Stimulated activated effector memory CD8-positive, alpha-beta T cell treated with anti-CD3 and anti-CD28 coated beads, Interleukin-12 subunit alpha, Interleukin-12 subunit beta, amount 100 ng/mL, for 72 hours (primary cell): ENCODE data around the gene OPRM1.
"Not testable (repeated sequence)": the region's sequence is repeated elsewhere in the genome, so short reads cannot be mapped to it uniquely, and the experiment has no call there.

Source experiments
- ATAC-seq: fragments of 150-1000 bp; cut with Tn5 transposase; 2 replicates; pipeline ENCODE4 v1.10.0; 2021
- DNase-seq, 2 donors: peaks; one replicate each; pipeline ENCODE4 v3.0.0; 2021 to 2022; ENCODE audit warnings: low spot score in 2 of 2
- H3K27ac Mint-ChIP-seq: one replicate; pipeline ENCODE4 v1.8.0; 2022; ENCODE audit warnings: mild to moderate bottlenecking, mixed read lengths
- H3K36me3 Mint-ChIP-seq: one replicate; pipeline ENCODE4 v1.8.0; 2022; ENCODE audit warnings: mild to moderate bottlenecking, mixed read lengths
- H3K4me1 Mint-ChIP-seq: one replicate; pipeline ENCODE4 v1.8.0; 2022; ENCODE audit warnings: mixed read lengths
- H3K4me3 Mint-ChIP-seq: one replicate; pipeline ENCODE4 v1.8.0; 2022; ENCODE audit warnings: mild to moderate bottlenecking, mixed read lengths
- H3K9me3 Mint-ChIP-seq: one replicate; pipeline ENCODE4 v1.8.0; 2022; ENCODE audit warnings: mixed read lengths

OPRM1 gene

DNA sequence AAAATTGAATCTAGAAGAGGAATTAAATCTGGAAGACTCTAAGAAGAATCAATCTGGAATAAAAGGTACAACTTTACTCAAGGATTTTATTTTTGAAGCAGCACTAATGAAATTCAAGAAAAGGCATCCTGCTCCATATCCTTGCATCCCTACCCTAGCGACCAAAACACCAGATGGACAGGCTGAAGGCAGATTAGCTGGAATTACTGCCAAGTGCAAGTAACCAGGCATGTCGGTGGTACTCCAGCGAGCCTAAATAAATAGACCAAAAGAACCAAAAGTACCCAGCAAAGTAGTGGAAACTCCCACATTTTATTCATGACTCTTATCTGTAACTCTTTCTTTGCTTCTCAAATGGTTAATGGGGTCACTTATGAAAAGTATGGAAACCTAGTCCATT, 21.0 kb downstream of the OPRM1 start:
- no peak for DNase-seq
- no peaks in the 10 kb centered on the region for H3K9me3 Mint-ChIP-seq

DNA sequence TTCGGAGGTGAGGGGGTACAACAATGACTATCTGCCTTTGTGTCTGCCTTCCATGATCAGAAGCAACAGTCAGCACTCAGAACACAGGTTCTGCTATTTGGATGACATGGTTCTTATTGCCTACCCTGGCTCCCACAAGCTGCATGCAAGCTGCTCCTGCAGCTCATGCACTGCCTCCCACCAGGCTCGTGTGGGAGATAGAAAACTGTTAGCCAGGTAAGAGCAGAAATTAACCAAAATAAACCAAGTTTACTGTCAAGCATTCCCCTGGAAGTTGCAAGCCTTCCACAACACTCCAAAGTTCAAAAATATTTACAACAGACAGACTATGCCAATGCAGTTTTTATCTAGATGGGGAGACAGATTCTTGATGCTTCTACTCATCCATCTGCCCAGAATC, 31.0 kb downstream of the OPRM1 start:
- Mint-ChIP-seq H3K36me3 (no peaks in the 10 kb centered on the region), H3K27ac (no peak overlapping the region), H3K9me3 (no peaks in the 10 kb centered on the region), H3K4me1 (no peaks in the 10 kb centered on the region), H3K4me3 (no peak overlapping the region)
- no peak for DNase-seq
- no peak for ATAC-seq

More for the DNA sequence above, 21.0 kb downstream of the OPRM1 start:
- Mint-ChIP-seq H3K36me3 (no peaks in the 10 kb centered on the region), H3K4me1 (no peaks in the 10 kb centered on the region), H3K4me3 (no peak overlapping the region), H3K27ac (no peak overlapping the region)
- ATAC-seq: no peak

DNA sequence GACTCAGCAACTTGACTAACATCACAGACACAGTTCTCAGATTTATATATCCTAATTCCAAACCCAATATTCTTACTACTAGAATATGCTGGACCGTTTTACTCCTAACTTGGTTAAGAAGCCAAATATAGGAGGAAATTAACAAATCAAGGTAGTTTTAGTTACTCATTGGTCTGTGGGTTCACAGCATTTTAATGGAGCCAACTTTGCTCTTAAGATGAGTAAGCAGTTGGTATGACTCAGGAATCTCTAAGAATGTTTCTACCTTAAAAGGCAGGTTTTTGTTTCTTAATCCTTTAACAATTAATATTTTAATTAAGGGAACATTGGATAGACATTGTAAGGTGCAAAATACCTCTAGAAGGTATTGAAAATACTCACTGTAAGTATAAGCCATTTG, 31.6 kb downstream of the OPRM1 start:
- Mint-ChIP-seq H3K9me3 (no peaks in the 10 kb centered on the region), H3K27ac (no peak overlapping the region), H3K4me3 (no peak overlapping the region), H3K4me1 (no peaks in the 10 kb centered on the region), H3K36me3 (no peaks in the 10 kb centered on the region)
- ATAC-seq (no peak), DNase-seq (no peak)

DNA sequence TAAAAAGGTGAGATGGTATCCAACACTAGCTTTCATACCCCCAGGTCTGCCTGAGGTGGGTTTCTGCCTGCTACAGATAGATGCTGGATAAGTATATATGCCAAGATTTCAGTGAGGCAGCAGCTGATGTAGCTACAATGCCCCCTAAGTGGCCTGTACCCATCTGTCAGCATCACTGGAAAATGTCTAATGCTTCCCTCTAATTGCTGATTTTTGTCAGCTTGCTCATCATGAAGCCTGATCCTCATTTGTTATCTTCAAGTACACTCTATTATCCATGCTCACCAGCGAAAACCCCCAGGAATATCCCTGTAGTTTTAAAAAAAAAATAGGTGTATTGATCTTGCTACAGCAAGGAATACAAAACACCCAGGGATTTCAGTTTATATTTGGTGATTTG, 32.2 kb downstream of the OPRM1 start:
- ATAC-seq: no peak
- Mint-ChIP-seq H3K9me3 (no peaks in the 10 kb centered on the region), H3K27ac (no peak overlapping the region)

DNA sequence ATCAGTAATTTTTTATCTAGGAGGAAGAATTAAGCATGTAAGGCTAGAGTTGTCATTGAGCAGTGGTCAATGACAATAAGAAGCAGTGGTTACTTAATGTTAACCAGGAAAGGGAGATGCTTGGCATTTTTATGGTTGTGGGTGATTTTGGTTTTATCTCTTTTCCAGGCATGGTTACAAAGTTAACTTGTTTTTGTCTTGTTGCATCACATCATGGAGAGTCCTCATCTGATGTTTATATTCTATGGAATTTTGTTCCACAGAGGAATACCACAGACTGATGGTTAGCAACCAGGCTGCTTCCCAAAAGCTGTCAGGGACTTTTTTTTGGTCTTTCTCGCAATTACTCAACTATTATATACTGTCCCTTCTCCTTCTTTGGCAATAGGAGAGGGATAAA, 32.7 kb downstream of the OPRM1 start:
- ATAC-seq: no peak
- DNase-seq: no peak

More for the DNA sequence above, 32.2 kb downstream of the OPRM1 start:
- no peak for DNase-seq
- H3K36me3 Mint-ChIP-seq: no peaks in the 10 kb centered on the region
- H3K4me1 Mint-ChIP-seq: no peaks in the 10 kb centered on the region
- H3K4me3 Mint-ChIP-seq: no peak overlapping the region

DNA sequence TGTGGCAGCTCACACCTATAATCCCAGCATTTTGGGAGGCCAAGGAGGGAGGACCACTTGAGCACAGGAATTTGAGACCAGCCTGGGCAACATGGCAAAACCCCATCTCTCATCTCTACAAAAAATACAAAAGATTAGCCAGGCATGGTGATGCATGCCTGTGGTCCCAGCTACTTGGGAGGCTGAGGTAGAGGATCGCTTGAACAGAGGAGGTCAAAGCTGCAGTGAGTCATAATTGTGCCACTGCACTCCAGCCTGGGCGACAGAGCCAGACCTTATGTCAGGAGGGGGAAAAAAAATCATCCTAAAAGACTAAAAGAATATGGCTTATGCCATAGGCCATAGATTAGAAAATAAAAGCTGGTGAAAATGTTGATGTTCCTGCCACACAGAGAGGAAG, 39.6 kb downstream of the OPRM1 start:
- not testable (repeated sequence) for ATAC-seq, H3K9me3 Mint-ChIP-seq, H3K4me3 Mint-ChIP-seq, H3K36me3 Mint-ChIP-seq, H3K4me1 Mint-ChIP-seq, DNase-seq, H3K27ac Mint-ChIP-seq

More for the DNA sequence above, 32.7 kb downstream of the OPRM1 start:
- Mint-ChIP-seq H3K9me3 (no peaks in the 10 kb centered on the region), H3K27ac (no peak overlapping the region), H3K4me3 (no peak overlapping the region), H3K4me1 (no peaks in the 10 kb centered on the region), H3K36me3 (no peaks in the 10 kb centered on the region)

DNA sequence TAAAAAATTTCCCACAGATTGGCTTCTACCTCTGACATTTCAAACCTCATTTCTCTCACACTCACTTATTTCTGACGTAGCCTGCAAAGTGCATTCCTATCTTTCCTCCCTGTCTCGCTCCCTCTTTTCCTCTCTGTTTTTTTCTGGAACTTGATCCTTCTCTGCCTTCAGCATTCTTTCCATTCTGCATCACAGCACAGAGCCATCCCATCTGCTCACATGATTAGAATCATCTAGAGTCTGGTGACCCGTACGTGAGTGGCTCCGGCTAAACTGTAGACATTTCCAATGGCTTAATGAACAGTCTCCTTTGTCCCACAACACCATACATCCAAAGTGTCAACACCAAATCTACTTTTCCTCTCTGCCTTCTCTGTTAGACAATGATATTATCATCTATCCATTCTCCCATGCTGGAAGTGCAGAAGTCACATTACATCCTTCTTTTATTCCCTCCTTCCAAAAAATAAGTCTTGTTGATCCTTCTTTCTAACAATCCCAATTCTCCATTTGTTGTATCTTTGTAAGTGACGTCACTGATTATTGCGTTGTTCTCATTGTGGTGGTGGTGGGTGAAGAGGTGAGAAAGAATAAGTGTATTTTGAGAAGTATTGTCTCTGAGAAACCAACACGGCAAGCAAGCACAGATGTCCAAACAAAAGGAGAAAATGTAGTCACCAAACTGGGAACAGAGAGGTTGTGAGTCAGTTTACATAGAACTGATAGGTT, 41.6 kb downstream of the OPRM1 start:
- H3K4me3 Mint-ChIP-seq: no peak overlapping the region
- no peaks in the 10 kb centered on the region for H3K9me3 Mint-ChIP-seq
- no peaks in the 10 kb centered on the region for H3K36me3 Mint-ChIP-seq
- no peak overlapping the region for H3K27ac Mint-ChIP-seq
- ATAC-seq (no peak), DNase-seq (no peak)
- H3K4me1 Mint-ChIP-seq: no peaks in the 10 kb centered on the region

DNA sequence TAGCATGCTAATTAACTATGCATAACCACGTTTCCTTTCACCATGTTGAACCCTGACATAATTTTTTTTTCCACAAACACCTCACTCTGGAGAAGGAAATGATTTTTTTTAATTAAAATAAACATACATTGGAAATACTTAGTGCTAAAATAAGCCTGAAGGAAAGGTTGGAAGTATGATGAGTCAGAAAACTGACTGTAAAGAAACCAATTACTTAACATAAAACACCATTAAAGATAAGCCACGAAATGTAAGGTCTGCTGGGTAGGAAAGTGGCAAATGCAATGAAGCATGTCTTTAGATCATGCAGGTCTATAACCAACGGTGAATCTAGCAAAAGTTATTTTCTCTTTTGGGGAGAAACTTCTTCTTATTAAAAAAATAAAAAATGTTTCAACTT, 47.5 kb downstream of the OPRM1 start:
- Mint-ChIP-seq H3K36me3 (no peaks in the 10 kb centered on the region), H3K9me3 (no peaks in the 10 kb centered on the region), H3K27ac (no peak overlapping the region), H3K4me3 (no peak overlapping the region), H3K4me1 (no peaks in the 10 kb centered on the region)
- ATAC-seq (no peak), DNase-seq (no peak)

DNA sequence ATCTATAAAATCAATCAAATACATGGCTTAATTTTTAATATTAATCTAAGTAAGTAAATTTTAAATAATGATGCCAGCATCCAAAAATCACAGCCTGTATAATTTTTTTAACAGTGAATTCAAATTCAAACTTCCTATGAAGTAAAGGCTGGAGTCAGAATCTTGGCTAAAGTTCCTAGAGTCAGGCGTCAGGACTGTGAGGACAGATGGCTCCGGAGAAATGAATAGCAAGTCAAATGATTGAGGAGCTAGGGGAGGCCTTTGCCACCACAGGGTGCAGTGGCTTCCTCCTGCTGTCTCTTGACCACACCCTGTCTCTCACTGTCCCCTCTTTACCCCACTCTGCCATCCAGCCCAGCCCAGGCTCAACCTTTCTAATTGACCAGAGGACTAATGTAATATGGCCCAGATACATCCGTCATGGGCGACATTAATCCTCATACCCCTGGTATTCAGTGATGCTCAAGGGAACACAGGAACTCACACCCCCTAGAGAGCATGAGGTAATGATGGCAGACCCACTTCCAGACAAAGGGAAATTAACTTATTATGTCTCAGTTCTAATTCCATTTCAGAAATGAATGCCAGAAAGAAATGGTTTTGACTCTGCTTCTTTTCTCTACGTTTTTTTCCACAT, 53.4 kb downstream of the OPRM1 start:
- H3K36me3 Mint-ChIP-seq: no peaks in the 10 kb centered on the region
- no peak for DNase-seq
- no peaks in the 10 kb centered on the region for H3K9me3 Mint-ChIP-seq
- H3K4me3 Mint-ChIP-seq: no peak overlapping the region
- H3K4me1 Mint-ChIP-seq: no peaks in the 10 kb centered on the region
- no peak for ATAC-seq
- H3K27ac Mint-ChIP-seq: no peak overlapping the region

DNA sequence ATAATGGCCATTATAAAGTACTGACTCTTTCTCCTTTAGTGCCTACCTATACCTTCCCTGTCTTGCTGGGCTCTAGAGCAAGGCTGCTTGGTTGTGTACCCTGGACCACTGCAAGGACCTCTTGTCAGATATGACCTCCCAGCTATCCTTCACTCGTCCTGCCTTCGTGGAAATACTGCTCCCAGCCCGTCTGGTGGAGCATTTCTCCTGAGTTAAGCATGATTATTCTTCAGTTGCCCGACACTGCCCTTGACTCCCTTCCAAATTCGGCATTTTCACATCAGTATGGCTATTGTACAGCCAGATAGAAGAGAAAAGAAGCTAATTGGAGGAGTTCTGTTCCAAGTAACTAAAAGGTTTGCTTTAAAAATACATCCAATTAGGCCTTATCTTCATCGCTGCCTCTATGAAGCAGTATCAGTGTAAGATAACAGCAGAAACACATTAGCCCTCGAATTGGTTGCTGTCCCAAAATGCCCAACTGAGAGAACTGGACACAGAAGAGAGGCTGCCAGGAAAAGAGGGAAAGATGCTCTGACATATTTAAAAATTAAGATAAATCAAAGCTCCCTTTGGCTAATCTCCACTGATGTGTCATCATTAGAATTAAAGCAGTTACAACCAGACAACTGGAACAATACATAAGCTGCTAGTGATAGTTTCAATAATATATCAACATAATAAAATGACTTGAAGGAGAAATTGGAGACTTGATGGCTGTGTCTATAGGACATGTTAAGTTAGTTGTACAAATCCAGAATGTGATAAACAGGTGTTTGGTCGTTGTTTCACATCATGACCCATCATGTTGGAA, 54.4 kb downstream of the OPRM1 start:
- DNase-seq (no peak), ATAC-seq (no peak)
- Mint-ChIP-seq H3K4me3 (no peak overlapping the region), H3K36me3 (no peaks in the 10 kb centered on the region), H3K9me3 (no peaks in the 10 kb centered on the region), H3K27ac (no peak overlapping the region), H3K4me1 (no peaks in the 10 kb centered on the region)

DNA sequence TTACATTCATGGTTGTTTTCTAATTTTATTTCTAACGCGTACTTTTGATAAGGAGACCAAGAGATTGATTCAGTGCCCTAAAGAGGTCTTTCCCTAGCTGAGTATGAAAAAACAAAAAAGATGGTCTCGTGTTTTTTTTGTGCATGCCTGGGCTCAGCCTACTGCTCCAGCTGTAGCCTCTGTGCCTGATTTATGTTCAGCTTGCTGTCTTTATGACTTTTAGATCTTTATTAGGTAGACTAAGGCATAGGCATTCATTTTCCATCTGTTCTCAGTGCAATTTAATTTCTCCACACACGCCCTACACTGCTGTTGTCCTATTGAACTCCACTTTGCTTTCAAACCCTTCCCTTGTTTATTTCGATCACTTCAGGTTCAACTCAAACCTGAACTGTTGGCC, 56.5 kb downstream of the OPRM1 start:
- H3K36me3 Mint-ChIP-seq: no peaks in the 10 kb centered on the region
- no peak overlapping the region for H3K27ac Mint-ChIP-seq
- ATAC-seq (no peak), DNase-seq (no peak)
- H3K9me3 Mint-ChIP-seq: no peaks in the 10 kb centered on the region
- H3K4me3 Mint-ChIP-seq: no peak overlapping the region
- no peaks in the 10 kb centered on the region for H3K4me1 Mint-ChIP-seq

DNA sequence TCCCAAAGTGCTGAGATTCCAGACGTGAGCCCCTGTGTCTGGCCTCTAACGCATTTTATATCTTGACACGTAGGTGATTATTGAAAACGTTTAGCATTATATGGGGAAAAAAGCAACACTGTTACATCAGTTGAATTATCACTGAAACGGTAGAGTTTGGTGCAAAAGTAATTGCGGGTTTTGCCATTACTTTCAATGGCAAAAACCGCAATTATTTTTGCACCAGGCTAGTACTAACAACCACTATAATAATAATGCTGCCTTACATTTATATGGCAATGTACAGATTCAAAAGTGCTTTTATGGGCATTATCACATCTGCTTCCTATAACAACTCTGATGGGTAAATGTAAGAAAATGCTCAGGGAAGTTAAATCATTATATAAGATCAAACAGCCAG, 57.3 kb downstream of the OPRM1 start:
- H3K36me3 Mint-ChIP-seq: no peaks in the 10 kb centered on the region
- DNase-seq (no peak), ATAC-seq (no peak)
- H3K4me1 Mint-ChIP-seq: no peaks in the 10 kb centered on the region
- H3K4me3 Mint-ChIP-seq: no peak overlapping the region
- H3K9me3 Mint-ChIP-seq: no peaks in the 10 kb centered on the region
- H3K27ac Mint-ChIP-seq: no peak overlapping the region

DNA sequence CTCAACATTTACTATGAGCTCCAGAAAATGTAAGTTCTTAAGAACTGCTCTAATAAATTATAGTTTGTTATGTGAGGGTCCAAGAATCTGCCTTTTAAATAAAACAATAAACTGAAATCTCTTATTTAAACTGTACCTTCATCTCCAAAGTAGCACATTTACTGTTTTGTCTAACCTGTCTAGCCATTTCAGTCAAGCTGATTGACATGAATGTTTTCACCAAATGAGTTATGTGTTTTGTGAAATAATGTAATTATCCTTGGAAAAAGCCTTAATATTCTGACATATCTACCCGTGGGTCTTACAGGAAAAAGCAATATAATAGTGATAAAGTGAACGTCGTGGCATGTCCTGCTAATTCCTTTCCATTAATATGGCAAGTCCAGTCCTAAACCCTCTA, 57.8 kb downstream of the OPRM1 start:
- H3K4me3 Mint-ChIP-seq: no peak overlapping the region
- H3K27ac Mint-ChIP-seq: no peak overlapping the region
- no peaks in the 10 kb centered on the region for H3K4me1 Mint-ChIP-seq
- DNase-seq (no peak), ATAC-seq (no peak)
- H3K36me3 Mint-ChIP-seq: no peaks in the 10 kb centered on the region
- no peaks in the 10 kb centered on the region for H3K9me3 Mint-ChIP-seq

DNA sequence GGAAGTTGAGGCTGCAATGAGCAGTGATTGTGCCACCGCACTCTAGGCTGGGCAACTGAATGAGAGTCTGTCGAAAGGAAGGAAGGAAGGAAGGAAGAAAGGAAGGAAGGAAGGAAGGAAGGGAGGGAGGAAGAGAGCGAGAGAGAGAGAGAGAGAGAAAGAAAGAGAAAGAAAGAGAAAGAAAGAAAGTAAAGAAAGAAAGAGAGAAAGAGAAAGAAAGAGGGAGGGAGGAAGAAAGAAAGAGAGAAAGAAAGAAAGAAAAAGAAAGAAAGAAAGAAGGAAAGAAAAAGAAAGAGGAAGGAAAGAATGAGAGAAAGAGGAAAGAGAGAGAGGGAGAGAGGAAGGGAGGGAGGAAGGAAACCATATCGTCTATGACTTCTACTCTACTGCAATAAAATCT, 60.2 kb downstream of the OPRM1 start:
- Mint-ChIP-seq H3K36me3 (no peaks in the 10 kb centered on the region), H3K9me3 (no peaks in the 10 kb centered on the region), H3K27ac (no peak overlapping the region), H3K4me1 (no peaks in the 10 kb centered on the region), H3K4me3 (no peak overlapping the region)
- ATAC-seq: no peak
- no peak for DNase-seq

DNA sequence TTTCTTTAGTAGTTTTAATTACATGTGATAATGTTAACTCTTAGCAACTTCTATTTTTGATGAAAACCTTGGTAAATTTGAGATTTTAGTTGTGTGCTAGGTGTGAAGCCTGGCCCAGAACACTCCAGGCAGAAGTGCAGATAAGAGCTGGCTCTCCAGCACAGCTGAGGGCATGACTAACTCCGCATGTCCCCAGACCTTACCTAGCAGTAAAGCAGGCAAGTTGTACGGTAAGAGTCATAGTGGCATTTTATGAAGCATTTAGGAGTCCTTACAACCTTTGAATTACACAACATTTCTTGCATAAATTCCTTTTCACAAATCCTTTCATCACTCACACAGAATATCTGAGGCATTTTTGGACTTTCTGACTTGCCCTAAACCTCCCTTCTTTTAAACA, 67.2 kb downstream of the OPRM1 start:
- H3K4me1 Mint-ChIP-seq: no peaks in the 10 kb centered on the region
- DNase-seq (no peak), ATAC-seq (no peak)
- H3K36me3 Mint-ChIP-seq: no peaks in the 10 kb centered on the region
- no peaks in the 10 kb centered on the region for H3K9me3 Mint-ChIP-seq
- no peak overlapping the region for H3K4me3 Mint-ChIP-seq
- no peak overlapping the region for H3K27ac Mint-ChIP-seq

DNA sequence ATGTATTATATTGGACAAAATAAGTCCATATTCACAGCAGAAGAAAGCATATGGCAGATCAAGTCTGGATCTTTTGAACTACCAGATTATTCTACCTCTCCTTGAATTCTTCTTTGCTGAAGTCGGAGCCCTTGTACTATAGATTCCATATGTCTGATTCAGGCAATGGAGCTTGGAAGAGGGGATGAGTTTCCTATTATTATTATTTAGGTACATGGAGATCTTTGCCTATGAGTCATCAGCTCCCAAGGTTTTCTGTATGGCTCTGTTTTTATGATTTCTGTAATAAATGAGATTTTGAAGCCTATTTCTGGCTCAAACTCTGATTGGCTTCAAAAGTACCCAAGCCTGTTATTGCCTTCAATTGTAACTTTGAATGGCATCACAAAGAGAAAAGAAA, 72.0 kb downstream of the OPRM1 start:
- H3K4me3 Mint-ChIP-seq: no peak overlapping the region
- no peaks in the 10 kb centered on the region for H3K36me3 Mint-ChIP-seq
- no peaks in the 10 kb centered on the region for H3K9me3 Mint-ChIP-seq
- DNase-seq (no peak), ATAC-seq (no peak)
- H3K4me1 Mint-ChIP-seq: peaks cover 5% of the 10 kb centered on the region
- no peak overlapping the region for H3K27ac Mint-ChIP-seq
